PC-9 (cell line): ENCODE results near the gene CSF1R.
"Not testable (repeated sequence)": the region's sequence is repeated elsewhere in the genome, so short reads cannot be mapped to it uniquely, and the experiment has no call there.

Experiments used
- CTCF ChIP-seq: fragments of 200-600 bp; sonication (generic); conservative IDR thresholded peaks from 2 replicates; pipeline ENCODE4 v1.6.1; 2017; ENCODE audit warnings: mixed run types, antibody characterized with exemption, mild to moderate bottlenecking, moderate library complexity
- EZH2 ChIP-seq: fragments of 200-600 bp; sonication (generic); IDR thresholded peaks from 2 replicates; pipeline ENCODE4 v1.8.0; 2017; ENCODE audit warnings: antibody characterized with exemption, low read depth

- not testable (repeated sequence) for TF ChIP-seq CTCF, EZH2
Measured at GRCh38 chr5:150028047-150028446, 58.3 kb downstream of the CSF1R start.
